Measurements from ENCODE around the gene NUDT19.

DNA sequence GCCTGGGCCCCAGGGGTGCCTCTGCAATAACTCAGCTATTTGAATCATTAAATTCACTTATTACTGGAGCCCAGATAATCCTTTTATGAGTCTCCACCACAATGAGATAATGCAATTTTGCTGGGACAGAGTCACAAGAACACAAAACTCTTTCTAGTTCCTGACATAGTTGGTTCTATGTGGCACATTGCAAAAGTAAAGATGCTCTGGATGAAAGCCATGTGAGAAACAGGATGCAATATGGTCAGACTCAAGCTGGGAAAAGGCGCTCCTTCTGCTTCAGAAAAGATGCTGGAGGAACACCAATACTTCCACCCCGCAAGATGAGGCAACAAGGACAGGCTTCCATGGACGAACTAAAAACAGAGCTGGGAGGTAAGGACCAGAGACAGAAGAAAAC lies 22.3 kb upstream of the NUDT19 start:
- TF ChIP-seq POLR2A (IDR thresholded peaks at IDR 0.05) (no peak), CTCF (IDR thresholded peaks at IDR 0.05) (no peak), POLR2AphosphoS5 (IDR thresholded peaks at IDR 0.05; ENCODE audit: insufficient read depth in 1 of 2, low read depth in 1 of 2) (no peak)

Data from vagina (tissue), 2 donors.